HEK293T (cell line): ENCODE measurements around the gene THSD4.

Experiments
- BHLHE40 ChIP-seq: fragments of 450-650 bp; IDR thresholded peaks from 2 replicates; pipeline ENCODE4 v1.6.1; 2016; ENCODE audit warnings: mild to moderate bottlenecking, moderate library complexity, borderline replicate concordance
- CTBP1 ChIP-seq: fragments of 450-650 bp; IDR thresholded peaks from 2 replicates; pipeline ENCODE4 v1.6.1; 2016; ENCODE audit warnings: borderline replicate concordance
- FOXK2 ChIP-seq: fragments of 450-650 bp; IDR thresholded peaks from 2 replicates; pipeline ENCODE4 v1.6.1; 2016; ENCODE audit warnings: mild to moderate bottlenecking
- L3MBTL2 ChIP-seq: fragments of 450-650 bp; conservative IDR thresholded peaks from 2 replicates; pipeline ENCODE4 v1.6.1; 2016; ENCODE audit warnings: mild to moderate bottlenecking
- PKNOX1 ChIP-seq: fragments of 450-650 bp; IDR thresholded peaks from 2 replicates; pipeline ENCODE4 v1.6.1; 2016

DNA sequence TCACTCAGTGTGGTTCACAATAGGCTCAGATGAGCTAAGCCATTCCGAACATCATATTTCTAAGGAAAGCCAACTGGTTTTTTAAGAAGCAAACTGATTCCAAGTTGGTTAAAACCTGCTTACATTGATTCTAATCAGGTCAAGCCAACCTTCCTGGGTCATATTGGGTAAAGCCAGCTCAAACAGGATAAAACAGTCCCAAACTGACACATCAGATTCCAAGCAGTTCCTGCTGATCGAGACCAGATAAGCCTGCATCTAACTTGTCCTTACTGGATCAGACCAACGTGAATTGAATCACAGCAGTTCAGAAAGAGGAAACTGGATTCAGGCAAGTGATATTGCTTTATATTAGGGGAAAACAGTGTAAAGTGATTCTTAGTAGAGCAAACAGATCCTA lies 18.6 kb upstream of the THSD4 start:
- TF ChIP-seq BHLHE40 (no peak), L3MBTL2 (no peak), FOXK2 (no peak), PKNOX1 (no peak), CTBP1 (no peak)
